Measurements from ENCODE around the gene GTPBP8. TPM values are rescaled to one million over a fixed set of nuclear protein-coding genes. Genes with fewer than 3 reads are reported as not detected.

Gene GTPBP8
- total RNA-seq, 1 donor from 2014 or later = 14.4 TPM

DNA sequence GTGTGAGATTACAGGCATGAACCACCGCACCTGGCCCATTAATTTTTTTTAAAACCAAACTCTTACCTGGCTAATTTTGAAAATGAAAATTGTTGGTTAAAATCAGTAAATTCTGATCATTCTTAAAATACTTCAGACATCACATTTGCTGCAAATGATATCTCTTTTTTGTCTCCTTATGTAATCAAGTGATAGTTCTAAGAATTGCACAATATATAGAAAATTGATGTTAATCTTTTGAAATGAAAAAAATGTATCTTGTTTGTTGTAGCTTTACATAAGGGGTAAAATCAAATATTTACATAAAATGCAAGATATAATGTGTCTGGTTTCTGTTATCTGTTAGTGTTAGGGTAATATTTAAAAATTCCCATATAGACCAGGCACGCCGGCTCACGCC is 5.0 kb downstream of the GTPBP8 start:
- Histone ChIP-seq H3K9me3 (no peaks in the 10 kb centered on the region), H3K27ac (no peak overlapping the region), H3K27me3 (ENCODE audit: low read depth) (no peaks in the 10 kb centered on the region), H3K36me3 (peaks cover 46% of the 10 kb centered on the region), H3K4me3 (no peak overlapping the region), H3K4me1 (peaks cover 18% of the 10 kb centered on the region)
- TF ChIP-seq, protein P1, sequence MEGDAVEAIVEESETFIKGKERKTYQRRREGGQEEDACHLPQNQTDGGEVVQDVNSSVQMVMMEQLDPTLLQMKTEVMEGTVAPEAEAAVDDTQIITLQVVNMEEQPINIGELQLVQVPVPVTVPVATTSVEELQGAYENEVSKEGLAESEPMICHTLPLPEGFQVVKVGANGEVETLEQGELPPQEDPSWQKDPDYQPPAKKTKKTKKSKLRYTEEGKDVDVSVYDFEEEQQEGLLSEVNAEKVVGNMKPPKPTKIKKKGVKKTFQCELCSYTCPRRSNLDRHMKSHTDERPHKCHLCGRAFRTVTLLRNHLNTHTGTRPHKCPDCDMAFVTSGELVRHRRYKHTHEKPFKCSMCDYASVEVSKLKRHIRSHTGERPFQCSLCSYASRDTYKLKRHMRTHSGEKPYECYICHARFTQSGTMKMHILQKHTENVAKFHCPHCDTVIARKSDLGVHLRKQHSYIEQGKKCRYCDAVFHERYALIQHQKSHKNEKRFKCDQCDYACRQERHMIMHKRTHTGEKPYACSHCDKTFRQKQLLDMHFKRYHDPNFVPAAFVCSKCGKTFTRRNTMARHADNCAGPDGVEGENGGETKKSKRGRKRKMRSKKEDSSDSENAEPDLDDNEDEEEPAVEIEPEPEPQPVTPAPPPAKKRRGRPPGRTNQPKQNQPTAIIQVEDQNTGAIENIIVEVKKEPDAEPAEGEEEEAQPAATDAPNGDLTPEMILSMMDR (IDR thresholded peaks at IDR 0.05) = no peak
- ATAC-seq = no peak
- intact Hi-C loops (cut with DNase I) = no loop called here
- no peak for DNase-seq

DNA sequence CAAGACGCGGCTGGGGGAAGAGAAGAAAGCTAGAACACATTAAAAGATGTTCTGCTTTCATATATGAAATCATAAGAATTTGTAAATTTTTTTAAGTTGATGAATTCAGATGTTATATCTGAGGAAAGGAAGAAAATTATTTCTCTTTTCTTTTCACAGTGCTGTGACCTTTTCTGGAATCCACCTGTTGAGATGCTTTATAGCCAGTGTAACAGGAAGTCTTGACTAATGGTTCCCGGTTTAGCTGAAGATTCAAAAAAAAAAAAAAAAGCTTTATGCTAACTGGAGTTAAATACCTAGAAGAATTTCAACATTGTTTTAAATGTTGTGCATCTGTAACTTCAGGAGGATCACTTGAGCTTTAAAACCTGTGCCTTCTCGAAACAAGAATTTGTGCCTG is 9.9 kb downstream of the GTPBP8 start:
- no peak overlapping the region for H3K27ac ChIP-seq
- ATAC-seq = no peak
- no peak for DNase-seq
- H3K27me3 ChIP-seq (ENCODE audit: low read depth) = no peaks in the 10 kb centered on the region
- no peak overlapping the region for H3K4me3 ChIP-seq
- TF ChIP-seq, protein P1 (IDR thresholded peaks at IDR 0.05) = no peak
- H3K9me3 ChIP-seq = no peaks in the 10 kb centered on the region
- H3K36me3 ChIP-seq = peaks cover 94% of the 10 kb centered on the region
- H3K4me1 ChIP-seq = no peaks in the 10 kb centered on the region
- intact Hi-C loops (cut with DNase I) = no loop called here

DNA sequence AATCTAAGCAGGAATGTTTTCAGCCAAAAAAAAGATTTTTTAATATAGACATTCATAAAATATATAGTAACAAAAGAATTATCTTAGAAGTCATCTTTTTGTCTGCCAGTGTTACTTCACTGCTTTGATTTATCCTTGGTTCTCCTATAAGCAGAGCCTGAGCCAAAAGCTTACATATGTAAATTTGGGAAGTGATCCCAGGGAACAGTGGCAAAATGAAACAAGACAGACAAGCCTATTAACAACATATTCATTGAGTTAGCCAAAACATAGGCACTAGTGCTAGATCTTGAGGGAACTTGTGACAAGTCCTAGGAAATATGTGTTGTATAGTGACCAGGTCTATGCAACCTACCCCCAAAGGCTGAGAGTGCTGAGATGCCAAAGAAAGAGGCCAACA is 11.3 kb downstream of the GTPBP8 start:
- Histone ChIP-seq H3K9me3 (no peaks in the 10 kb centered on the region), H3K27ac (no peak overlapping the region), H3K27me3 (ENCODE audit: low read depth) (no peaks in the 10 kb centered on the region), H3K4me1 (no peaks in the 10 kb centered on the region), H3K4me3 (no peak overlapping the region), H3K36me3 (peaks cover 99% of the 10 kb centered on the region)
- no peak for DNase-seq
- TF ChIP-seq, protein P1 (IDR thresholded peaks at IDR 0.05) = no peak
- intact Hi-C loops (cut with DNase I) = no loop called here
- ATAC-seq = no peak

DNA sequence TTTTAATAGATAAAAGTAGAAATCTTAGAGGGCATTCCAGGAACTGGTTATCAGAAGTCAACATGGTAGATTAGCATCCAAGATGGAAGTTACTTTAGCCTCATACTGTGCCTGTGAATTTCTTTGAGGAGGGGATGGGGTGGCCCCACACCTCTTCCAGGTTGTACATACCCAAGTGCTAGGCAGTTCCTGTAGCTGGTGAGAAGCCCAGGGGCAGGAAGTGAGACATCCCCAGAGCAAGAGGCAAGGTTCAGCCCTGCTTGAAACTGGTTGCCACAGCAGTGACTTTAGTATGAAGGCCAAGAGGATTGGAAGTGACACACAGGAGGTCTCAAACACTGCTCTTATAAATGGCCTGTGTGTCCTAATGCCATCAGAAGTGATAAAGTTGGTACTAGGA is 11.9 kb downstream of the GTPBP8 start:
- no peak overlapping the region for H3K4me3 ChIP-seq
- DNase-seq (no peak), ATAC-seq (no peak)
- no peaks in the 10 kb centered on the region for H3K27me3 ChIP-seq (ENCODE audit: low read depth)
- peaks cover 99% of the 10 kb centered on the region for H3K36me3 ChIP-seq
- TF ChIP-seq, protein P1 (IDR thresholded peaks at IDR 0.05) = no peak
- no peaks in the 10 kb centered on the region for H3K4me1 ChIP-seq
- intact Hi-C loops (cut with DNase I) = no loop called here
- no peak overlapping the region for H3K27ac ChIP-seq
- H3K9me3 ChIP-seq = no peaks in the 10 kb centered on the region

DNA sequence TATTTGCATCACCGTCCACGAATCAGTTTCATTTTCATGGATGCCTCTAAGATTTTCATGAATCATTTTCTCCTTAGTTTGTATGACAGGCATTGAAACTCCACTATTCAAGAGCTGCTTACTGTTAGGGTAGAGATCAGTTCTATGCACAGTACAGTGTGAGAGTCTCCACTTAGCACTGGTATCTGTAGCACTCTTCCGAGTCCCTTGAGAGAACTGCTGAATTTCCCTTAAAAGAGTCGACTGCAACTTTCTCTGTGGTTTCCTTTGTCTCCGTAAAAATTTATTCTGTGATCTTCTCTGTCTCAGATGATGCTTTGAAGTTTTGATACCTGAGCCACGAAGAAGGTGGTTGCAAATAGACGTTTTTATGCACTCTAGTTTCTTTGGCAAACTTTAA is 14.8 kb downstream of the GTPBP8 start:
- intact Hi-C loops (cut with DNase I) = no loop called here
- DNase-seq (no peak), ATAC-seq (no peak)
- Histone ChIP-seq H3K9me3 (no peaks in the 10 kb centered on the region), H3K27me3 (ENCODE audit: low read depth) (no peaks in the 10 kb centered on the region), H3K36me3 (peaks cover 99% of the 10 kb centered on the region), H3K4me1 (no peaks in the 10 kb centered on the region), H3K27ac (no peak overlapping the region), H3K4me3 (no peak overlapping the region)
- TF ChIP-seq, protein P1 (IDR thresholded peaks at IDR 0.05) = no peak

Measured in lower lobe of right lung (tissue), 2 donors.